Spleen (tissue), 7 donors: ENCODE measurements around the gene SMAD6.

Experiments used
- CTCF ChIP-seq, 11 experiments: fragments of 200-600 bp in 7 of 11; fragments of 450-650 bp in 4 of 11; sonication (generic) in 4 of 11; IDR thresholded peaks in 8 of 11; conservative IDR thresholded peaks in 3 of 11; 1 replicate in 7 of 11; 2 replicates in 4 of 11; pipeline versions ENCODE4 v1.4.0 to v1.8.0; 2016 to 2021; ENCODE audit warnings: antibody characterized with exemption in 11 of 11, inconsistent platforms in 4 of 11, mild to moderate bottlenecking in 1 of 11
- POLR2AphosphoS5 ChIP-seq, 3 donors: sonication (generic); formaldehyde crosslinking; IDR thresholded peaks; one replicate each; pipeline ENCODE4 v1.5.1; 2017; ENCODE audit warnings: antibody characterized with exemption in 3 of 3
- donor health status: DM: no; HTN: no; CAD: no; lungs with moderate emphysema.
- donor health status: DM: no; HTN: no; CAD: no.
- donor health status: DM: no; HTN: no; CAD: no.

- TF ChIP-seq CTCF (IDR thresholded peaks at IDR 0.05 in 8 of 11, conservative IDR thresholded peaks at IDR 0.05 in 3 of 11) (no peak), POLR2AphosphoS5 (IDR thresholded peaks at IDR 0.05) (no peak)
Measured at GRCh38 chr15:66758844-66759243, 56.8 kb downstream of the SMAD6 start.
